Subcutaneous adipose tissue (tissue), 4 donors: ENCODE results near the gene CMKLR1. TPM values are rescaled to one million over a fixed set of nuclear protein-coding genes. Genes with fewer than 3 reads are reported as not detected.

ENCODE experiments used
- CTCF ChIP-seq: fragments of 450-650 bp; IDR thresholded peaks from one replicate; pipeline ENCODE4 v1.5.1; 2016; ENCODE audit warnings: low read depth, mild to moderate bottlenecking, control low read depth, antibody characterized with exemption, moderate library complexity
- total RNA-seq, 4 donors: library from RNA; depleted of rRNA; stranded (reverse); fragments of >200 nt; gene quantifications; one replicate each; pipeline ENCODE4 v1.1.0, GENCODE V29; 2016

Gene CMKLR1
- total RNA-seq, 4 donors from 2014 or later, result 12.4 to 34.6 (median 30.3) TPM

- TF ChIP-seq CTCF, result no peak
Measured at GRCh38 chr12:108266131-108266530, 73.0 kb downstream of the CMKLR1 start.

GRCh38 chr12:108265505-108265904 is 73.6 kb downstream of the CMKLR1 start:
- TF ChIP-seq CTCF, result no peak

GRCh38 chr12:108260969-108261368 is 78.1 kb downstream of the CMKLR1 start:
- no peak for TF ChIP-seq CTCF

GRCh38 chr12:108260039-108260438 is 79.1 kb downstream of the CMKLR1 start:
- TF ChIP-seq CTCF, result no peak

GRCh38 chr12:108257610-108258106 is 81.5 kb downstream of the CMKLR1 start:
- TF ChIP-seq CTCF, result no peak

- TF ChIP-seq CTCF, result no peak
Measured at GRCh38 chr12:108257004-108257403, 82.1 kb downstream of the CMKLR1 start.

GRCh38 chr12:108255252-108255602 is 83.9 kb downstream of the CMKLR1 start:
- TF ChIP-seq CTCF, result no peak
